NCI-H2196 (cell line): ENCODE data around the gene GBGT1.

Experiments used
- DNase-seq: peaks from one replicate; lab custom pipeline; 2025; ENCODE audit not compliant: unreplicated experiment; lab: John Stamatoyannopoulos, UW

GBGT1 gene

DNA sequence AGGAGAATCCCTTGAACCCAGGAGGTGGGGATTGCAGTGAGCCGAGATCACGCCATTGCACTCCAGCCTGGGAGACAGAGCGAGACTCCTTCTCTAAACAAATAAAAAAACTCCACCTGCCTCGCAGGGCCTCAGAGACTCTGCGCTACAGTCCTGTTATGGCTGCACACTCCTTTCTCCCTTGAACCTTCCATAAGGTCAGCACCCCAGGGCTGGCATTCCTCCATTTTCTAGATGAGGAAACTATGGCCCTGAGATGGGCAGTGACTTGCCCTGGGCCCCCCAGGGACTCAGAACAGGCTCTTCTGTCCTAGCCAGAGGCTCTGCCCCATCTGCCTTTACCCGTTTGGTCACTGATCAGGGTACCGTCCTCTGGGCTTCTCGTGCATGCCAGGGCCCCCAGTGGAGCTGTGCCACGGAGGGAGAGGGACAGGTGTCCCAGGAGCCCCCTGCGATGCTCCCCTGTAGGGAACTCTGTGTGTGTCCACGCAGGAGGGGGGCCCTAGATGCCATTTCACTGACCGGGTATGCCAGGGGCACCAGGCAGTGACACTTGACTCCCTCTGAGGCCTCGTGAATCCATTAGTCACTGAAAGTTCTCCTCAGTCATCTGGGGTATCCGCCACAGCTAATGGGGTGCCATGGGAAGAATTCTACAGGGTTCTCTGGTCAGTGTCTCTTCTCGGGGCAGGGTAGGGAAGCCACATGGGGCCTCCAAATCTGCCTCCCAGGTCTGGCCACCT is 58.8 kb downstream of the GBGT1 start:
- no peak for DNase-seq

DNA sequence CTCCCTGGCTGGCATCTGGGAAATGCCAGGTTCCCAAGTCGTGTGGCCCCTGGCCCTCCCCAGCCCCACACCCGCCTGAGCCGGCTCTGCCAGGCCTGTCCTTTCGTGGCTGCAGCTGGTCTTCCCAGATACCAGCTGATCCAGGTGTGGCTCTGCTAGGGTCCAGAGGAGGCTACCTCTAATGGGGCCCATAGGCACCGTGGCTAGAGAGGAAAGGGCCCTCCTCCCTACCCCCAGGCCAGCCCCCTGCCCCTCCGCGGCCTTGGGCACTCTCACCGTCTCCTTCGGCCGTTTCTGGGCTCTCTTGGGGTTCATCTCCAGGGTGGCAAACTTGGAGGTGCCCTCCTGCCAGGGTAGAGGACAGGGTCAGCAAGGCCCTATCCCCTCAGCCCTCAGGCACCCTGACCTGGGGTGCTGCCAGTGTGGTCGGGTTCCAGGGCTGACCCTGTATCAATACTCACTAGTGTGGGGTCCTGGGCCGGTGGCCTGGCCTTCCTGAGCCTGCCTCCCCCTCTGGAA is 59.7 kb downstream of the GBGT1 start:
- DNase-seq = no peak

DNA sequence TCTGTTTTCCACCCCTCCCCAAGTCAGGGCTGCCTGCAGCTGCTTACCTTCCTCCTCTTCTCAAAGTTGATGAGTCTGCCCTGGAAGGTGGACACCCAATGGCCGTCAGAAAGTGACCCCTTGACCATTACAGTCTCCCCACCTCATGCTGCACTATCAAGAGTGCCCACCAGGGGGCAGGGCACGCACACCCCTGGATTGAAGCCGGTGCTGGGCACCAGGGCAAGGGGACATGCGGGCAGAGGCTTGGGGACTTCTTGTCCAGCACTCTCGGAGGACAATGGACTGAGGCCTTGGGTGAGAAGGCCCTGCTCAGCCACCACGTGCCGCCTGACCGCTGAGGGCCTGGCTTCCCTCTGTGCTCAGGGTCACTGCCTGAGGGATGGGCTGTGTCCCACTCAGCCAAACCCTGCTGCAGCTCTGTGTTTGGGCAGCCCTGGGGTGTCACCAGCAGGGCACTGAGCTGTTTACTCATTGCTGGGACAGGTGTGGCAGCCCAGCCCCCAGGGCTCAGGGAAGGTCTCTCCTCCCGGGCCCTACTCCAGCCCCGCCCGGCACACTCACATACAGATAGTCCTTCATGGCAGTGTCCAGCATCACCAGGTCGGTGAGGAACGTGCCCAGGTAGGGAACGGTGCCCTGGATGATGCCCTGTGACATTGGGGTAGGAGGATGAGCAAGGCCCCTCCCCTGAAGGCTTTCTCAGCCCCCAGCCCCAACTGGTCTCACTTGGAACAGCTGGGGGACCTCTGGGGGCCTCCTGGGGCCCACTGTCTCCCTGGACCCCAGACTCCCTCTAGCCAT is 60.3 kb downstream of the GBGT1 start:
- DNase-seq = peak; percentile 62
